Keratinocyte (primary cell): Measurements from ENCODE around the gene CHRNG. TPM values are rescaled to one million over a fixed set of nuclear protein-coding genes. Genes with fewer than 3 reads are reported as not detected.

Experiments used
- DNase-seq: peaks from one replicate; pipeline ENCODE4 v3.0.0-alpha.2; 2011; ENCODE audit warnings: low read depth, missing footprints, low spot score
- FAIRE-seq: peaks from 2 replicates; lab custom pipeline; 2011; peaks lifted over from hg19 to GRCh38; lab: Jason Lieb, UNC
- H2AFZ ChIP-seq: 2 replicates; pipeline ENCODE4 v1.6.0; 2012; ENCODE audit warnings: low read length, control low read depth, inconsistent platforms; ENCODE audit not compliant: control insufficient read depth
- H3K27ac ChIP-seq: 2 replicates; pipeline ENCODE4 v1.5.1; 2011; ENCODE audit warnings: low read length; ENCODE audit not compliant: control insufficient read depth, insufficient read depth
- H3K27me3 ChIP-seq: 3 replicates; pipeline ENCODE4 v1.6.0; 2011; ENCODE audit warnings: low read length; ENCODE audit not compliant: control insufficient read depth, insufficient read depth; ENCODE audit errors: extremely low read depth
- H3K36me3 ChIP-seq, 2 experiments: 2 replicates in 1 of 2; 3 replicates in 1 of 2; pipeline ENCODE4 v1.5.1; 2011; ENCODE audit warnings: low read length in 2 of 2, mild to moderate bottlenecking in 1 of 2; ENCODE audit not compliant: control insufficient read depth in 2 of 2, insufficient read depth in 2 of 2; ENCODE audit errors: extremely low read depth in 1 of 2
- H3K4me1 ChIP-seq: 3 replicates; pipeline ENCODE4 v1.5.1; 2011; ENCODE audit warnings: low read length; ENCODE audit not compliant: control insufficient read depth, insufficient read depth; ENCODE audit errors: extremely low read depth
- H3K4me2 ChIP-seq: 3 replicates; pipeline ENCODE4 v1.6.0; 2011; ENCODE audit warnings: low read depth, low read length; ENCODE audit not compliant: control insufficient read depth, insufficient read depth; ENCODE audit errors: extremely low read depth
- H3K4me3 ChIP-seq, 3 experiments: fragments of 200-600 bp in 1 of 3; sonication (generic) in 1 of 3; 2 replicates in 2 of 3; 3 replicates in 1 of 3; pipeline ENCODE4 v1.5.1; 2011 to 2016; ENCODE audit warnings: low read length in 3 of 3, mild to moderate bottlenecking in 3 of 3, control low read depth in 2 of 3, inconsistent platforms in 1 of 3, low read depth in 1 of 3, mixed read lengths in 1 of 3, mixed run types in 1 of 3, moderate library complexity in 1 of 3; ENCODE audit not compliant: control insufficient read depth in 2 of 3, insufficient read depth in 2 of 3; ENCODE audit errors: extremely low read depth in 1 of 3
- H3K79me2 ChIP-seq: 2 replicates; pipeline ENCODE4 v1.6.0; 2012; ENCODE audit warnings: low read length; ENCODE audit not compliant: control insufficient read depth, insufficient read depth
- H3K9ac ChIP-seq: 3 replicates; pipeline ENCODE4 v1.6.0; 2011; ENCODE audit warnings: low read length; ENCODE audit not compliant: control insufficient read depth, insufficient read depth; ENCODE audit errors: extremely low read depth
- H3K9me1 ChIP-seq: 3 replicates; pipeline ENCODE4 v1.6.0; 2011; ENCODE audit warnings: low read length; ENCODE audit not compliant: control insufficient read depth, insufficient read depth; ENCODE audit errors: extremely low read depth
- H3K9me3 ChIP-seq: 2 replicates; pipeline ENCODE4 v1.5.1; 2012; ENCODE audit warnings: low read depth, low read length; ENCODE audit not compliant: control insufficient read depth
- H4K20me1 ChIP-seq: 3 replicates; pipeline ENCODE4 v1.6.0; 2011; ENCODE audit warnings: low read length; ENCODE audit not compliant: control insufficient read depth, insufficient read depth; ENCODE audit errors: extremely low read depth
- CTCF ChIP-seq, 3 experiments: IDR thresholded peaks in 1 of 3; conservative IDR thresholded peaks in 1 of 3; optimal IDR thresholded peaks in 1 of 3; 2 replicates in 2 of 3; 3 replicates in 1 of 3; pipeline versions ENCODE3 to v1.5.1; 2011; ENCODE audit warnings: low read length in 3 of 3, mild to moderate bottlenecking in 3 of 3, moderate library complexity in 2 of 3, control low read depth in 1 of 3, inconsistent platforms in 1 of 3; ENCODE audit not compliant: insufficient read depth in 2 of 3; ENCODE audit errors: extremely low read depth in 1 of 3
- EZH2 ChIP-seq: IDR thresholded peaks from one replicate; pipeline ENCODE4 v1.6.1; 2012; ENCODE audit warnings: inconsistent platforms, mild to moderate bottlenecking, low read length, moderate library complexity
- dilution Hi-C: fragments of 300-500 bp; cut with MboI; formaldehyde crosslinking; loops from one replicate; pipeline ENCODE4 v1.7.0; 2020; ENCODE audit warnings: low sequenced_read_pairs; ENCODE audit not compliant: extremely low pct_ligation_motif_present
- polyA plus RNA-seq, 5 experiments: library from polyadenylated mRNA; depleted of rRNA in 3 of 5; stranded (reverse) in 3 of 5; stranded (forward) in 1 of 5; unstranded in 1 of 5; fragments of >200 nt; gene quantifications; 1 replicate in 1 of 5; 2 replicates in 3 of 5; 3 replicates in 1 of 5; pipeline versions ENCODE4 v1.2.1 to v1.2.3, GENCODE V29; 2011 to 2012; ENCODE audit warnings: missing spikeins in 2 of 5, low read depth in 1 of 5, low replicate concordance in 1 of 5

CHRNG gene
- polyA plus RNA-seq, 1 donor (not counting 4 experiments of a cell fraction or from before 2014, with no cell fraction given): not detected

GRCh38 chr2:232547991-232548390, 8.5 kb downstream of the CHRNG start:
- no peak overlapping the region for H3K9ac ChIP-seq
- peaks cover 8% of the 10 kb centered on the region for H4K20me1 ChIP-seq
- no peaks in the 10 kb centered on the region for H3K9me1 ChIP-seq
- peaks cover 45% of the 10 kb centered on the region for H3K79me2 ChIP-seq
- DNase-seq: no peak
- no peak overlapping the region for H2AFZ ChIP-seq
- no peak overlapping the region for H3K4me3 ChIP-seq
- H3K27me3 ChIP-seq: no peaks in the 10 kb centered on the region
- H3K4me2 ChIP-seq: no peak overlapping the region
- H3K4me1 ChIP-seq: peaks cover 10% of the 10 kb centered on the region
- H3K9me3 ChIP-seq: no peaks in the 10 kb centered on the region
- H3K36me3 ChIP-seq: peaks cover 3 to 11% of the 10 kb centered on the region in 2 experiments
- TF ChIP-seq CTCF (optimal IDR thresholded peaks at IDR 0.05 in 1 of 3, IDR thresholded peaks at IDR 0.05 in 1 of 3, conservative IDR thresholded peaks at IDR 0.05 in 1 of 3; ENCODE audit: extremely low read depth in 1 of 3, insufficient read depth in 2 of 3, low read length in 3 of 3) (no peak), EZH2 (no peak)
- dilution Hi-C loops: no loop called here
- FAIRE-seq: no peak
- no peak overlapping the region for H3K27ac ChIP-seq

- H3K4me1 ChIP-seq: peaks cover 10% of the 10 kb centered on the region
- H3K4me2 ChIP-seq: peak overlapping the region; percentile 92
- peaks cover 7 to 12% of the 10 kb centered on the region in 2 experiments for H3K36me3 ChIP-seq
- peaks cover 3% of the 10 kb centered on the region for H4K20me1 ChIP-seq
- FAIRE-seq (no peak), DNase-seq (no peak)
- peak overlapping the region; percentile 82 to 93 (median 93) for H3K4me3 ChIP-seq
- peaks cover 2% of the 10 kb centered on the region for H3K9me1 ChIP-seq
- H3K9me3 ChIP-seq: no peaks in the 10 kb centered on the region
- dilution Hi-C loops: no loop called here
- TF ChIP-seq EZH2: no peak
- H3K27ac ChIP-seq: peak overlapping the region; percentile 92
- H3K79me2 ChIP-seq: peaks cover 63% of the 10 kb centered on the region
- H3K27me3 ChIP-seq: no peaks in the 10 kb centered on the region
- peak overlapping the region; percentile 97 for H3K9ac ChIP-seq
- H2AFZ ChIP-seq: peak overlapping the region; percentile 91
Observed at GRCh38 chr2:232549655-232550353, 10.3 kb downstream of the CHRNG start.
